Measurements from ENCODE around the gene VSIG4. TPM values are rescaled to one million over a fixed set of nuclear protein-coding genes. Genes with fewer than 3 reads are reported as not detected.
"Not testable (repeated sequence)": the region's sequence is repeated elsewhere in the genome, so short reads cannot be mapped to it uniquely, and the experiment has no call there.

The VSIG4 gene
- total RNA-seq, 1 experiment from 2014 or later: not detected

- no peak for DNase-seq
- no peaks in the 10 kb centered on the region for H3K4me1 Mint-ChIP-seq (ENCODE audit: low read depth, unreplicated experiment)
- H3K9me3 Mint-ChIP-seq (ENCODE audit: unreplicated experiment): no peaks in the 10 kb centered on the region
- Histone ChIP-seq H3K4me3 (ENCODE audit: low read depth, low read length) (no peak overlapping the region), H3K36me3 (ENCODE audit: control insufficient read depth, insufficient read depth, low read length) (no peaks in the 10 kb centered on the region), H3K9me3 (no peaks in the 10 kb centered on the region), H3K27me3 (replicated peaks; ENCODE audit: control insufficient read depth, insufficient read depth, low read length) (no peaks in the 10 kb centered on the region), H3K4me1 (no peaks in the 10 kb centered on the region)
- CTCF ChIA-PET: no interaction called here
- TF ChIP-seq CTCF (IDR thresholded peaks at IDR 0.05; ENCODE audit: insufficient read depth in 1 of 2, low read depth in 1 of 2, low read length in 1 of 2, severe bottlenecking in 1 of 2, unreplicated experiment in 1 of 2): no peak
- no TSS peak for BruUV-seq (replicated peaks)
- H3K4me3 Mint-ChIP-seq (ENCODE audit: unreplicated experiment): no peak overlapping the region
- no peaks in the 10 kb centered on the region for H3K36me3 Mint-ChIP-seq (ENCODE audit: insufficient read depth, unreplicated experiment)
- H3K27me3 Mint-ChIP-seq (ENCODE audit: insufficient read depth, unreplicated experiment): peaks cover 6% of the 10 kb centered on the region
- H3K27ac Mint-ChIP-seq (ENCODE audit: unreplicated experiment): no peak overlapping the region
- intact Hi-C loops (cut with micrococcal nuclease; ENCODE audit: unreplicated experiment): no loop called here
- POLR2A ChIA-PET: no interaction called here
These were observed 63.7 kb downstream of the VSIG4 start for GRCh38 chrX:65976161-65976560.

DNA sequence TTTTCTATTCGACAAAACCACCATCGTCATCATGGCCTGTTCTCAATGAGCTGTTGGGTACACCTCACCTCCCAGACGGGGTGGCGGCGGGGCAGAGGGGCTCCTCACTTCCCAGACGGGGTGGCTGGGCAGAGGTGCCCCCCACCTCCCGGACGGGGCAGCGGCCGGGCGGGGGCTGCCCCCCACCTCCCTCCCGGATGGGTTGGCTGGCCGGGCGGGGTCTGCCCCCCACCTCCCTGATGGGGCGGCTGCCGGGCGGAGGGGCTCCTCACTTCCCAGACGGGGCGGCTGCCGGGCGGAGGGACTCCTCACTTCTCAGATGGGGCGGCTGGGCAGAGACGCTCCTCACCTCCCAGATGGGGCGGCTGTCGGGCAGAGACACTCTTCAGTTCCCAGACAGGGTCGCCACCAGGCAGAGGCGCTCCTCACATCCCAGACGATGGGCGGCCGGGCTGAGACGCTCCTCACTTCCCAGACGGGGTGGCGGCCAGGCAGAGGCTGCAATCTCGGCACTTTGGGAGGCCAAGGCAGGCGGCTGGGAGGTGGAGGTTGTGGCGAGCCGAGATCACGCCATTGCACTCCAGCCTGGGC, 64.6 kb downstream of the VSIG4 start:
- intact Hi-C loops (cut with micrococcal nuclease; ENCODE audit: unreplicated experiment); H3K9me3 ChIP-seq; CTCF ChIA-PET; H3K4me3 ChIP-seq (ENCODE audit: low read depth, low read length); H3K27me3 Mint-ChIP-seq (ENCODE audit: insufficient read depth, unreplicated experiment); BruUV-seq (replicated peaks); H3K4me3 Mint-ChIP-seq (ENCODE audit: unreplicated experiment); H3K36me3 Mint-ChIP-seq (ENCODE audit: insufficient read depth, unreplicated experiment); H3K27me3 ChIP-seq (replicated peaks; ENCODE audit: control insufficient read depth, insufficient read depth, low read length); H3K4me1 ChIP-seq; H3K27ac Mint-ChIP-seq (ENCODE audit: unreplicated experiment); POLR2A ChIA-PET; H3K4me1 Mint-ChIP-seq (ENCODE audit: low read depth, unreplicated experiment); H3K9me3 Mint-ChIP-seq (ENCODE audit: unreplicated experiment); H3K36me3 ChIP-seq (ENCODE audit: control insufficient read depth, insufficient read depth, low read length); DNase-seq: not testable (repeated sequence)

Other genes starting within 250 kb of the VSIG4 start
- 27.9 and 31.1 TPM in 2 replicates for gene HEPH, start 124.2 kb upstream of the VSIG4 start, total RNA-seq (2022)